ENCODE results near the gene MRPS18A. TPM values are rescaled to one million over a fixed set of nuclear protein-coding genes. Genes with fewer than 3 reads are reported as not detected.
A peak's percentile ranks its signal among the peaks of the same experiment; 100 is the strongest.

Gene MRPS18A
- total and polyA plus RNA-seq, 2 donors (not counting 3 experiments of a cell fraction or from before 2014, with no cell fraction given) = 39.8 to 83.8 TPM

DNA sequence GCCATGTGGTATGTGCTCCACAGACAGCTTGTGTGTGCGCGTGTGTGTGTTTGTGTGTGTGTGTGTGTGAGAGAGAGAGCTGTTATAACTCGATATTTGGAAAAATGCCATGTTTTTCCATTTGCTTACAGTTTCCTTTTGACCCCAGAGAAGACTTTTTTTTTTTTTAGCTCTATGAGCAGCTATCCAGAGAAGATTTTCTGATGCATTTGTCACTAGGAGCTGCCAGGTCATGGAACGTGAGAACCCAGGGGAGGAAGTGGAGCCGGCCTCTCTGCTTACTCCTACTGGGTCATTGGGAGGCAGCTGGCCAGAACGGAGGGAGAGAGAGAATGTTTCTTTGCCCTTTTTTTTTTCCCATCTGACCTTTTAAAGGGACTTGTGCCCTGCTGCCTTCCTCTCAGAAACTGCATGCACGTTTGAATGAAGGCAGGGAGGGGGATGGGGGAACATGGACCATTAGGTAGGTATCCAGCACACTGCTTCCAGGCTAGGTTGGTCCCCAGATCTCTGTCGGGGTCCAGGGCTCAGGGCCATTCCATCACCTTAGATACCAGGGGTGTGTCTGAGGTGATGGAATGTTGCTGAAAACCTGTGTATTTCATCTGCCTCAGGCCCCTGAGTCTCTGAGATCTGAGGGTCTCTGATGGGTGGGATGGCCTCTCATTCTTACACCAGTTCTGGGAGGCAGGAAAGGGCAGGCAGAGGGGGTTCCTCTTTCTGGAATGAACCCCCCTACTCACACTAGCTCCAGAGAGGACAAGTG, 11.2 kb upstream of the MRPS18A start:
- intact Hi-C loops (cut with micrococcal nuclease) (loop anchor here (1.0 kb wide), 1 partner anchor 11 kb away; the partner anchor contains the start of gene MRPS18A), dilution Hi-C loops (cut with MboI; ENCODE audit: extremely low pct_ligation_motif_present, low sequenced_read_pairs) (no loop called here)
- no peaks in the 10 kb centered on the region for H3K9me3 ChIP-seq (replicated peaks; ENCODE audit: control insufficient read depth, insufficient read depth, low read length)
- H3K27ac ChIP-seq (ENCODE audit: insufficient read depth, low read depth, low read length) = peak overlapping the region; percentile 75
- peak overlapping the region; percentile 35 for H3K9ac ChIP-seq (replicated peaks; ENCODE audit: extremely low read depth, insufficient read depth, low read length)
- peak; percentile 91 for DNase-seq (ENCODE audit: low read depth, low spot score)
- no peaks in the 10 kb centered on the region for H4K20me1 ChIP-seq (replicated peaks; ENCODE audit: control insufficient read depth, extremely low read depth, insufficient read depth, low read length)
- FAIRE-seq = peak; percentile 77
- no TSS peak for BruUV-seq (replicated peaks)
- H3K27me3 ChIP-seq (ENCODE audit: control insufficient read depth in 2 of 2, insufficient read depth in 2 of 2, low read length in 2 of 2) = no peaks in the 10 kb centered on the region
- H3K79me2 ChIP-seq (ENCODE audit: control insufficient read depth, insufficient read depth, low read length) = no peaks in the 10 kb centered on the region
- H3K36me3 ChIP-seq (ENCODE audit: control insufficient read depth in 2 of 2, extremely low read depth in 1 of 2, insufficient read depth in 2 of 2, low read length in 2 of 2) = no peaks in the 10 kb centered on the region
- peak; percentile 21 for TF ChIP-seq GATA2 (IDR thresholded peaks at IDR 0.05; ENCODE audit: insufficient read depth, insufficient read length, low read depth, low read length)
- TF ChIP-seq, protein P1, sequence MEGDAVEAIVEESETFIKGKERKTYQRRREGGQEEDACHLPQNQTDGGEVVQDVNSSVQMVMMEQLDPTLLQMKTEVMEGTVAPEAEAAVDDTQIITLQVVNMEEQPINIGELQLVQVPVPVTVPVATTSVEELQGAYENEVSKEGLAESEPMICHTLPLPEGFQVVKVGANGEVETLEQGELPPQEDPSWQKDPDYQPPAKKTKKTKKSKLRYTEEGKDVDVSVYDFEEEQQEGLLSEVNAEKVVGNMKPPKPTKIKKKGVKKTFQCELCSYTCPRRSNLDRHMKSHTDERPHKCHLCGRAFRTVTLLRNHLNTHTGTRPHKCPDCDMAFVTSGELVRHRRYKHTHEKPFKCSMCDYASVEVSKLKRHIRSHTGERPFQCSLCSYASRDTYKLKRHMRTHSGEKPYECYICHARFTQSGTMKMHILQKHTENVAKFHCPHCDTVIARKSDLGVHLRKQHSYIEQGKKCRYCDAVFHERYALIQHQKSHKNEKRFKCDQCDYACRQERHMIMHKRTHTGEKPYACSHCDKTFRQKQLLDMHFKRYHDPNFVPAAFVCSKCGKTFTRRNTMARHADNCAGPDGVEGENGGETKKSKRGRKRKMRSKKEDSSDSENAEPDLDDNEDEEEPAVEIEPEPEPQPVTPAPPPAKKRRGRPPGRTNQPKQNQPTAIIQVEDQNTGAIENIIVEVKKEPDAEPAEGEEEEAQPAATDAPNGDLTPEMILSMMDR (IDR thresholded peaks at IDR 0.05; ENCODE audit: extremely low read depth in 1 of 2, insufficient read depth in 1 of 2, low read depth in 1 of 2, low read length in 2 of 2) = no peak
- ChIA-PET POLR2A (interaction anchor here (1.1 to 1.3 kb wide), 2 partner anchors 9 to 11 kb away, joined by 3 to 4 read pairs; partner anchors contain the start of gene MRPS18A), CTCF (interaction anchor here (0.7 to 2.7 kb wide), 5 partner anchors 10 to 380 kb away, joined by 3 to 19 read pairs (median 3); no protein-coding TSS in a partner anchor)
- no peak overlapping the region for H3K4me3 ChIP-seq (replicated peaks in 1 of 3; ENCODE audit: insufficient read depth in 1 of 3, low read depth in 1 of 3, low read length in 3 of 3)
- H3K4me2 ChIP-seq (ENCODE audit: insufficient read depth, low read length) = peak overlapping the region; percentile 60
- no peak overlapping the region for H2AFZ ChIP-seq (ENCODE audit: low read depth, low read length)
- H3K9me1 ChIP-seq (replicated peaks; ENCODE audit: control insufficient read depth, extremely low read depth, insufficient read depth, low read length) = no peaks in the 10 kb centered on the region
- peaks cover 43% of the 10 kb centered on the region for H3K4me1 ChIP-seq (ENCODE audit: control insufficient read depth, extremely low read depth, insufficient read depth, low read length)

DNA sequence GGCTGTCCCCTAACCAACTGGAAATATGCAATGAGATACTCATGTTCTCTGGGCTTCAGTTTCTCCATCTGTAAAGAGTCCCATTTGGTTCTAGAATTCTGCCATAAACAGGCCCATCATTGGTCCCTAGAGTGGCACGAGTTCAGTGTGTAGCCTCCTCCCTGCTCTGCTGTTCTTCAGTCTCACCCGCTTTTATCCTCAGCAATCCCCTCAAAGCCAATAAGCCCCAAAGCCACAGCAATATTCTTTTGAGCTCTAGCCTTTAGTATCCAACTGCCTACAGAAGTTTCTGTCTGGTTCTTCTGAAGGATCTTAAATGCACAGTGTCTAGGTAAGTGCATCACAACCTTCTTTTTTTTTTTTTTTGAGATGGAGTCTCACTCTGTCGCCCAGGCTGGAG, 9.8 kb upstream of the MRPS18A start:
- BruUV-seq (replicated peaks) = no TSS peak
- Histone ChIP-seq H3K27ac (ENCODE audit: insufficient read depth, low read depth, low read length) (no peak overlapping the region), H3K79me2 (ENCODE audit: control insufficient read depth, insufficient read depth, low read length) (no peaks in the 10 kb centered on the region), H3K36me3 (ENCODE audit: control insufficient read depth in 2 of 2, extremely low read depth in 1 of 2, insufficient read depth in 2 of 2, low read length in 2 of 2) (no peaks in the 10 kb centered on the region), H2AFZ (ENCODE audit: low read depth, low read length) (no peak overlapping the region), H3K9me3 (replicated peaks; ENCODE audit: control insufficient read depth, insufficient read depth, low read length) (no peaks in the 10 kb centered on the region), H3K4me3 (replicated peaks in 1 of 3; ENCODE audit: insufficient read depth in 1 of 3, low read depth in 1 of 3, low read length in 3 of 3) (no peak overlapping the region), H4K20me1 (replicated peaks; ENCODE audit: control insufficient read depth, extremely low read depth, insufficient read depth, low read length) (no peaks in the 10 kb centered on the region), H3K4me1 (ENCODE audit: control insufficient read depth, extremely low read depth, insufficient read depth, low read length) (peaks cover 30% of the 10 kb centered on the region), H3K9me1 (replicated peaks; ENCODE audit: control insufficient read depth, extremely low read depth, insufficient read depth, low read length) (no peaks in the 10 kb centered on the region), H3K9ac (replicated peaks; ENCODE audit: extremely low read depth, insufficient read depth, low read length) (no peak overlapping the region), H3K4me2 (ENCODE audit: insufficient read depth, low read length) (no peak overlapping the region), H3K27me3 (ENCODE audit: control insufficient read depth in 2 of 2, insufficient read depth in 2 of 2, low read length in 2 of 2) (no peaks in the 10 kb centered on the region)
- ChIA-PET POLR2A (interaction anchor here (1.3 kb wide), 1 partner anchor 10 kb away, joined by 3 read pairs; the partner anchor contains the start of gene MRPS18A), CTCF (interaction anchor here (0.6 to 2.7 kb wide), 2 partner anchors 30 to 66 kb away, joined by 3 to 19 read pairs; no protein-coding TSS in a partner anchor)
- FAIRE-seq = no peak
- DNase-seq (ENCODE audit: low read depth, low spot score) = no peak
- dilution Hi-C loops (cut with MboI; ENCODE audit: extremely low pct_ligation_motif_present, low sequenced_read_pairs) = no loop called here
- intact Hi-C loops (cut with micrococcal nuclease) = no loop called here
- TF ChIP-seq EZH2 (IDR thresholded peaks at IDR 0.05; ENCODE audit: borderline replicate concordance, low read depth, low read length, severe bottlenecking) (no peak), JUN (IDR thresholded peaks at IDR 0.05; ENCODE audit: borderline replicate concordance, insufficient read depth, insufficient read length, low read depth) (no peak), GATA2 (IDR thresholded peaks at IDR 0.05; ENCODE audit: insufficient read depth, insufficient read length, low read depth, low read length) (no peak), POLR2A (IDR thresholded peaks at IDR 0.05; ENCODE audit: low read depth, low read length) (no peak), POLR2AphosphoS5 (IDR thresholded peaks at IDR 0.05; ENCODE audit: insufficient read depth, low read depth, low read length) (no peak), FOS (IDR thresholded peaks at IDR 0.05; ENCODE audit: borderline replicate concordance, insufficient read depth, low read length) (no peak), MYC (IDR thresholded peaks at IDR 0.05; ENCODE audit: low read depth, low read length) (no peak)
- TF ChIP-seq, protein P1 (IDR thresholded peaks at IDR 0.05; ENCODE audit: extremely low read depth in 1 of 2, insufficient read depth in 1 of 2, low read depth in 1 of 2, low read length in 2 of 2) = no peak
- TF ChIP-seq, protein P2, sequence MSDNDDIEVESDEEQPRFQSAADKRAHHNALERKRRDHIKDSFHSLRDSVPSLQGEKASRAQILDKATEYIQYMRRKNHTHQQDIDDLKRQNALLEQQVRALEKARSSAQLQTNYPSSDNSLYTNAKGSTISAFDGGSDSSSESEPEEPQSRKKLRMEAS (IDR thresholded peaks at IDR 0.05; ENCODE audit: insufficient read depth, insufficient read length) = no peak
